ENCODE measurements around the gene CD68.

The CD68 gene

DNA sequence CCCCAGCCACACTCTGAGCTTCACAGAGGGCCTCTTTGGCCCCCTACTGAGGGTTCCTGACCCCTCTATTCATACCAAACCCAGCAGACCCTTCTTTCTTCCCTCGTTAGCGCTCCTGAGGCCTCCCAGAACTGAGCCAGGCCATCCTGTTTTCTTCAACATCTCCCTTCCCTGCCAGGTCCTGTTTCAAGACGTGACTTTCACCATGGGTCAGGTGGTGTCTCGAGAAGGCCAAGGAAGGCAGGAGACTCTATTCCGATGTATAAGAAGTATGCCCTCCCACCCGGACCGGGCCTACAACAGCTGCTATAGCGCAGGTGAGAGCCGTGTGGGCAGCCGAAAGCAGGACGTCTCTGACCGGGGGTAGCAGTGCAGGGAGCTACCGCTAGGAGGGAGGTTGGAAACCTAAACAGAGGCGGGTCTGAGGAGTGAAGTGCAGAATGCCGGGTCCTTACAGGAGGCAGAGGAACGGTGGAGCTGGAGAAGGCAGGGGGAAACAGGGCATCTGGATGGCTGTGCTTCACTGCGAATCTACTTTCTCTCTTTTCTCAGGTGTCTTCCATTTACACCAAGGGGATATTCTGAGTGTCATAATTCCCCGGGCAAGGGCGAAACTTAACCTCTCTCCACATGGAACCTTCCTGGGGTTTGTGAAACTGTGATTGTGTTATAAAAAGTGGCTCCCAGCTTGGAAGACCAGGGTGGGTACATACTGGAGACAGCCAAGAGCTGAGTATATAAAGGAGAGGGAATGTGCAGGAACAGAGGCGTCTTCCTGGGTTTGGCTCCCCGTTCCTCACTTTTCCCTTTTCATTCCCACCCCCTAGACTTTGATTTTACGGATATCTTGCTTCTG lies 19.0 kb upstream of the CD68 start:
- Histone ChIP-seq H3K27me3 (ENCODE audit: control insufficient read depth, insufficient read depth, low read length) (no peaks in the 10 kb centered on the region), H3K4me1 (ENCODE audit: control insufficient read depth, insufficient read depth, low read length) (peaks cover 43% of the 10 kb centered on the region), H3K4me3 (ENCODE audit: low read depth, low read length) (peak overlapping the region; percentile 70), H3K27ac (ENCODE audit: low read depth, low read length) (peak overlapping the region; percentile 91), H3K36me3 (ENCODE audit: control insufficient read depth, insufficient read depth, low read length) (peaks cover 21% of the 10 kb centered on the region), H3K9me3 (ENCODE audit: control insufficient read depth, insufficient read depth, low read length) (no peaks in the 10 kb centered on the region), H3K9ac (ENCODE audit: low read depth, low read length) (no peak overlapping the region)

DNA sequence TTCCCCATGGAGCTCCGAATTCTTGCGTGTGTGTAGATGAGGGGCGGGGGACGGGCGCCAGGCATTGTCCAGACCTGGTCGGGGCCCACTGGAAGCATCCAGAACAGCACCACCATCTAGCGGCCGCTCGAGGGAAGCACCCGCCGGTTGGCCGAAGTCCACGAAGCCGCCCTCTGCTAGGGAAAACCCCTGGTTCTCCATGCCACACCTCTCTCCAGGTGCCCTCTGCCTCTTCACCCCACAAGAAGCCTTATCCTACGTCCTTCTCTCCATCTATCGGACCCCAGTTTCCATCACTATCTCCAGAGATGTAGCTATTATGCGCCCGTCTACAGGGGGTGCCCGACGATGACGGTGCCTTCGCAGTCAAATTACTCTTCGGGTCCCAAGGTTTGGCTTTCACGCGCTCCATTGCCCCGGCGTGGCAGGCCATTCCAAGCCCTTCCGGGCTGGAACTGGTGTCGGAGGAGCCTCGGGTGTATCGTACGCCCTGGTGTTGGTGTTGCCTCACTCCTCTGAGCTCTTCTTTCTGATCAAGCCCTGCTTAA lies 18.3 kb upstream of the CD68 start:
- Histone ChIP-seq H3K4me3 (ENCODE audit: low read depth, low read length) (peak overlapping the region; percentile 70), H3K4me1 (ENCODE audit: control insufficient read depth, insufficient read depth, low read length) (peaks cover 43% of the 10 kb centered on the region), H3K9me3 (ENCODE audit: control insufficient read depth, insufficient read depth, low read length) (no peaks in the 10 kb centered on the region), H3K27ac (ENCODE audit: low read depth, low read length) (peak overlapping the region; percentile 91), H3K27me3 (ENCODE audit: control insufficient read depth, insufficient read depth, low read length) (no peaks in the 10 kb centered on the region), H3K36me3 (ENCODE audit: control insufficient read depth, insufficient read depth, low read length) (peaks cover 28% of the 10 kb centered on the region), H3K9ac (ENCODE audit: low read depth, low read length) (peak overlapping the region; percentile 88)

DNA sequence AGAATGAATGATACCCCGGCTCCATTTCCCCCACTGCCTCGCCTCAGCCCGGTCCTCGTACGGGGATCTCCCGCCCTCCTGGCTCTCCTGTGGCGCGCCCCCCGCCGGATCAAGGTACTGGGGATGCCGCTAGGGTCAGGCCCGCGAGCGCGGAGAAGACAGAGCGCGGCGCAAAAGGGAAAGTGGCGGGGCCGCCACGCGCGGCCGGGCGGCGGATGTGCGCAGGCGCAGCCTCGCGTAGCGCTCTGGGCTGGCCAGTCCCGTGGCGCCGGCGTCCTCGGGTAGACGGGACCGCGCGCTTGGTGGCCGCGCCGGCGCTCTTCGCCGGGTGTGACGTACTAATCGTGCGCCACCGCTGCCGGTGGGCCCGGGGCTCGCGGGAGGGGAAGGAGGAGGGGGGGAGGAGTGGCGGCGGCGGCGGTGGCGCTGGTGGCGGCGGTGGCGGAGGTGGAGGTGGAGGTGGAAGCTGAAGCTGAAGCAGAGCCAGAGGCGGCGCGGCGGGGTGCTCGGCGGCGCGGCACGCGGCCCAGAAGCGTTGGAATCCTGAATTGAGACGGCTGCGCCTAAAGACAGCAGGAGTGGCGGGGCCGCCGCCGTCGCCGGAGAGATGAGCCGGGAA lies 17.7 kb upstream of the CD68 start, which contains the start of gene SENP3:
SENP3 (plus strand) TSS at position 331 of the 619 bp plus-strand sequence. CDS start 1,158 bp downstream, outside the sequence.
- Histone ChIP-seq H3K4me1 (ENCODE audit: control insufficient read depth, insufficient read depth, low read length) (peaks cover 42% of the 10 kb centered on the region), H3K9me3 (ENCODE audit: control insufficient read depth, insufficient read depth, low read length) (no peaks in the 10 kb centered on the region), H3K9ac (ENCODE audit: low read depth, low read length) (peak within 1 kb of the TSS; percentile 88), H3K27ac (ENCODE audit: low read depth, low read length) (peak within 1 kb of the TSS; percentile 91), H3K4me3 (ENCODE audit: low read depth, low read length) (peak within 1 kb of the TSS; percentile 70), H3K36me3 (ENCODE audit: control insufficient read depth, insufficient read depth, low read length) (peaks cover 32% of the 10 kb centered on the region), H3K27me3 (ENCODE audit: control insufficient read depth, insufficient read depth, low read length) (no peaks in the 10 kb centered on the region)

DNA sequence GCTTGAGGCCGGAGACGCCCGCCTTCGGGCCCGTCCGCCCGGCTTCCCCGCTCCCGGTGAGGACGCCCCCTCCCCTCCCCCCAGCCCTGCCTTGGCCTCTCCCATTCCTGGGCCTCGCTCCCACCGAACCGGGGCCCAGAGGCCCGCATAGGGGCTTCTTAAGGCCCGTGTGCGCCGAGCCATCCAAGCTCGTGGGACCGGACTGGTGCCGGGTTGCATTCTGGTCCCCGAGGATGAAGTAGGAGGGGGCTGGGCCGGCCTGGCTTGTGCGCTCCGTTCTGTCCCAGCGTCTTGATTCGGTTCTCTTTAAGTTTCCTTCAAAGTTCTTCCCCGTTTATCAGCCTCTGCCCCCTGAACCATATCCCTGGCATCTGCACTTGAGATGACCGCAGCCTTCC lies 17.2 kb upstream of the CD68 start:
- Histone ChIP-seq H3K4me3 (ENCODE audit: low read depth, low read length) (peak overlapping the region; percentile 70), H3K27ac (ENCODE audit: low read depth, low read length) (peak overlapping the region; percentile 91), H3K9ac (ENCODE audit: low read depth, low read length) (peak overlapping the region; percentile 71), H3K36me3 (ENCODE audit: control insufficient read depth, insufficient read depth, low read length) (peaks cover 37% of the 10 kb centered on the region), H3K4me1 (ENCODE audit: control insufficient read depth, insufficient read depth, low read length) (peaks cover 37% of the 10 kb centered on the region), H3K27me3 (ENCODE audit: control insufficient read depth, insufficient read depth, low read length) (no peaks in the 10 kb centered on the region), H3K9me3 (ENCODE audit: control insufficient read depth, insufficient read depth, low read length) (no peaks in the 10 kb centered on the region)

DNA sequence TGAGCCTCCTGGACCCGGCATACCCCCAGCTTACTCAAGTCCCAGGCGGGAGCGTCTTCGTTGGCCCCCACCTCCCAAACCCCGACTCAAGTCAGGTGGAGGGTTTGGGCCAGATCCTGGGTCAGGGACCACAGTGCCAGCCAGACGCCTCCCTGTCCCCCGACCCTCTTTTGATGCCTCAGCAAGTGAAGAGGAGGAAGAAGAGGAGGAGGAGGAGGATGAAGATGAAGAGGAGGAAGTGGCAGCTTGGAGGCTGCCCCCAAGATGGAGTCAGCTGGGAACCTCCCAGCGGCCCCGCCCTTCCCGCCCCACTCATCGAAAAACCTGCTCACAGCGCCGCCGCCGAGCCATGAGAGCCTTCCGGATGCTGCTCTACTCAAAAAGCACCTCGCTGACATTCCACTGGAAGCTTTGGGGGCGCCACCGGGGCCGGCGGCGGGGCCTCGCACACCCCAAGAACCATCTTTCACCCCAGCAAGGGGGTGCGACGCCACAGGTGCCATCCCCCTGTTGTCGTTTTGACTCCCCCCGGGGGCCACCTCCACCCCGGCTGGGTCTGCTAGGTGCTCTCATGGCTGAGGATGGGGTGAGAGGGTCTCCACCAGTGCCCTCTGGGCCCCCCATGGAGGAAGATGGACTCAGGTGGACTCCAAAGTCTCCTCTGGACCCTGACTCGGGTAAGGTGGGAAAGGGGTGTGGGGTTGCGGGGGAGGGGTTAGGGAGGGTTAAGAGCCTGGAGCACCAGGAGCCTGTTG lies 16.1 kb upstream of the CD68 start:
- H3K27ac ChIP-seq (ENCODE audit: low read depth, low read length): no peak overlapping the region

DNA sequence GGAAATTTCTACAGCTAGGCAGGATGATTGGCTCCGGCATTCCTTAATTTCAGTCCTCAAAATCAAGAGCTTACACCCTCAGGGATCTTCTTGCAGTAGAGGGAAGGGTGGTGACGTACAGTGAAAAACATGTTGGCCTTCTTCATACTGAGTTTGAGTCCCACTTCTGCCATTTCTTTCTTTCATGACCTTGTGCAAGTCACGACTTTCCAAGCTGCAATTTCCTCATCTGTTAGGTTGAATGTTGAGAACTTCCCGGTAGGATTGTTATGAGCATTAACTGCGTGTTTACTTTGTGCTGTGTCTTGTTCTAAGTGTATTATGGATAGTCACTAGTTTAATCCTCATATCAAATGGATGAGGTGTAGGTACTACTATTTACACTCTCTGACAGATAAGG lies 9.9 kb upstream of the CD68 start:
- Histone ChIP-seq H3K9me3 (ENCODE audit: control insufficient read depth, insufficient read depth, low read length) (no peaks in the 10 kb centered on the region), H3K27me3 (ENCODE audit: control insufficient read depth, insufficient read depth, low read length) (no peaks in the 10 kb centered on the region), H3K4me1 (ENCODE audit: control insufficient read depth, insufficient read depth, low read length) (peaks cover 3% of the 10 kb centered on the region), H3K36me3 (ENCODE audit: control insufficient read depth, insufficient read depth, low read length) (peaks cover 70% of the 10 kb centered on the region), H3K27ac (ENCODE audit: low read depth, low read length) (no peak overlapping the region), H3K4me3 (ENCODE audit: low read depth, low read length) (no peak overlapping the region), H3K9ac (ENCODE audit: low read depth, low read length) (no peak overlapping the region)

More for the DNA sequence above, 16.1 kb upstream of the CD68 start:
- Histone ChIP-seq H3K9me3 (ENCODE audit: control insufficient read depth, insufficient read depth, low read length) (no peaks in the 10 kb centered on the region), H3K36me3 (ENCODE audit: control insufficient read depth, insufficient read depth, low read length) (peaks cover 43% of the 10 kb centered on the region), H3K27me3 (ENCODE audit: control insufficient read depth, insufficient read depth, low read length) (no peaks in the 10 kb centered on the region), H3K9ac (ENCODE audit: low read depth, low read length) (no peak overlapping the region), H3K4me3 (ENCODE audit: low read depth, low read length) (peak overlapping the region; percentile 70; the same call in 1 of the 2 replicates), H3K4me1 (ENCODE audit: control insufficient read depth, insufficient read depth, low read length) (peaks cover 26% of the 10 kb centered on the region)

DNA sequence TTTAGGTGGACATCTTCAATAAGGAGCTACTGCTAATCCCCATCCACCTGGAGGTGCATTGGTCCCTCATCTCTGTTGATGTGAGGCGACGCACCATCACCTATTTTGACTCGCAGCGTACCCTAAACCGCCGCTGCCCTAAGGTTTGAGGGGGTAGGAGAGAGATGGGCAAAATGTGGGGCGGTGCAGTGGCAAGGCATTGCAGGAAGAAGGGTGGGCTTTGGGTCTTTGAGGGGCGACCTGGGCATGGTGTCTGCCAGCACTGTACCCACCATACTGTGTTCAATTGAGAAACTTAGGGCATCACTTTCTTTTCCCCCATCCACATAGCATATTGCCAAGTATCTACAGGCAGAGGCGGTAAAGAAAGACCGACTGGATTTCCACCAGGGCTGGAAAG lies 9.1 kb upstream of the CD68 start:
- no peaks in the 10 kb centered on the region for H3K9me3 ChIP-seq (ENCODE audit: control insufficient read depth, insufficient read depth, low read length)
- H3K4me3 ChIP-seq (ENCODE audit: low read depth, low read length): no peak overlapping the region
- no peak overlapping the region for H3K27ac ChIP-seq (ENCODE audit: low read depth, low read length)
- H3K27me3 ChIP-seq (ENCODE audit: control insufficient read depth, insufficient read depth, low read length): no peaks in the 10 kb centered on the region
- H3K4me1 ChIP-seq (ENCODE audit: control insufficient read depth, insufficient read depth, low read length): peaks cover 8% of the 10 kb centered on the region
- H3K36me3 ChIP-seq (ENCODE audit: control insufficient read depth, insufficient read depth, low read length): peaks cover 70% of the 10 kb centered on the region
- H3K9ac ChIP-seq (ENCODE audit: low read depth, low read length): no peak overlapping the region

DNA sequence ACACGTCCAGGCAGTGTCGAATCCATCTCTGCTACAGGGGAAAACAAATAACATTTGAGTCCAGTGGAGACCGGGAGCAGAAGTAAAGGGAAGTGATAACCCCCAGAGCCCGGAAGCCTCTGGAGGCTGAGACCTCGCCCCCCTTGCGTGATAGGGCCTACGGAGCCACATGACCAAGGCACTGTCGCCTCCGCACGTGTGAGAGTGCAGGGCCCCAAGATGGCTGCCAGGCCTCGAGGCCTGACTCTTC lies 7.2 kb upstream of the CD68 start:
- no peaks in the 10 kb centered on the region for H3K9me3 ChIP-seq (ENCODE audit: control insufficient read depth, insufficient read depth, low read length)
- peak overlapping the region; percentile 83 for H3K27ac ChIP-seq (ENCODE audit: low read depth, low read length)
- no peaks in the 10 kb centered on the region for H3K27me3 ChIP-seq (ENCODE audit: control insufficient read depth, insufficient read depth, low read length)
- peak overlapping the region; percentile 66 for H3K4me3 ChIP-seq (ENCODE audit: low read depth, low read length)
- peak overlapping the region; percentile 50 for H3K9ac ChIP-seq (ENCODE audit: low read depth, low read length)
- peaks cover 71% of the 10 kb centered on the region for H3K36me3 ChIP-seq (ENCODE audit: control insufficient read depth, insufficient read depth, low read length)
- peaks cover 8% of the 10 kb centered on the region for H3K4me1 ChIP-seq (ENCODE audit: control insufficient read depth, insufficient read depth, low read length)

DNA sequence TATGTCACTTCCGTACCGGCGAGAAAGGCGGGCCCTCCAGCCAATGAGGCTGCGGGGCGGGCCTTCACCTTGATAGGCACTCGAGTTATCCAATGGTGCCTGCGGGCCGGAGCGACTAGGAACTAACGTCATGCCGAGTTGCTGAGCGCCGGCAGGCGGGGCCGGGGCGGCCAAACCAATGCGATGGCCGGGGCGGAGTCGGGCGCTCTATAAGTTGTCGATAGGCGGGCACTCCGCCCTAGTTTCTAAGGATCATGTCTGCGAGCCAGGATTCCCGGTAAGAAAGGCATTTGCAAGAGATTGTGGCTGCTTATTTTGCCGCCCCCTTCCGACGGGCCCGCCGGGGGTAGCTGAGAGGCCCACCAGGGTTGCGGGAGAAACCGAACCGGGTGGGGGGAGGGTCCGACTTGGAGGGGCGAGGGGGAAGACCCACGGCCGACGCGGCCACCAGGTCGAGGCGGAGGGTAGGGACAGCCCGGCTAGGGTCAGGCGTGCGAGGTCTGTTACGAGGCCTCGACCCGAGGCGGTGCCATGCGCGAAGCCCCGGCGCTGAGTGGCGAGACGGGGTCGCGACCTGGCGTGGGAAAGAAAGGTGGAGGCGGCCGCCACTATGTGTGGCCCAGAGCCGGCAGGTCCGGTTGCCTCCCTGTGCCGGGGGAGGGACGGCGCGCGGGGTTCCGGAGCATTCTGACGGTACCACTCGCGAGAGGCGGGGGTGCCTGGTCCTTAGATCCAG lies 6.7 kb upstream of the CD68 start:
- Histone ChIP-seq H3K4me1 (ENCODE audit: control insufficient read depth, insufficient read depth, low read length) (peaks cover 8% of the 10 kb centered on the region), H3K27ac (ENCODE audit: low read depth, low read length) (peak overlapping the region; percentile 98), H3K9ac (ENCODE audit: low read depth, low read length) (peak overlapping the region; percentile 99), H3K9me3 (ENCODE audit: control insufficient read depth, insufficient read depth, low read length) (no peaks in the 10 kb centered on the region), H3K36me3 (ENCODE audit: control insufficient read depth, insufficient read depth, low read length) (peaks cover 71% of the 10 kb centered on the region), H3K27me3 (ENCODE audit: control insufficient read depth, insufficient read depth, low read length) (no peaks in the 10 kb centered on the region), H3K4me3 (ENCODE audit: low read depth, low read length) (peak overlapping the region; percentile 76)

DNA sequence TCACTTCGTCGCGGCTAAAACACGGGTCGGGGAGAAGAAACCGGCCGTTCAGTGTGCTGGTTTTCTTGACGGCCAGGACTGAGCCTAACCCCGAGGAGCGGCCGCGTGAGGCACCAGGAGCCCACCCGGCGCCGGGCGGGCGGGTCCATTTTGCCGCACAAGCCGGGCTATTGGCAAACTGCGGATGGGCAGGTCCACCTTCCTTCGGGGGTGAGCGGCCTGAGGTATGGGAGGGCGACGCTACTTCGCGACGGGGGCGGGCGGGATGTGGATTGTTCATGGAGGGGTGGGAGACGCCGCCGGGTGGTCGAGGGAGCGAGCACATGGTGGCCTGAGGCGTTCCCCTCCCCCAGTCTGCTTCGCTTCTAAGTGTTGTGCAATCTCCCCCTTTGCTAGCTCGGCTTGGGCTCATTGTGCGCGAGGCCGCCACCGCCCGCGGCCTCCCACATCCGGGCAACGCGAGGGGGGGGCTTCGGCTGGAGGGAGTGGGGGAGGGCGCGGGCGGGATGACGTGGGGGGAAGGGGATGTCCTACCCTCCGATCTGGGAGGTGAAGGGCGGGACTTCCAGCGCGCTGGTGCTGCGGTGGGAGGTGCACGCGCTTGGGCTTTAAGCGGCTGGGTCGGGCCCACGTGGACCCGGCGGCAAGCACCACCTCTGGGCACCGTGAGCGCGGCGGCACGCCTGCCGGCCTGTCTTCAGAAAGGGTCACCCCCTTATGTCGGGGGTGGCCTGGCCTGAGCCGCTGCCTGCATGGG lies 5.9 kb upstream of the CD68 start:
- peak overlapping the region; percentile 99 for H3K9ac ChIP-seq (ENCODE audit: low read depth, low read length)
- H3K4me3 ChIP-seq (ENCODE audit: low read depth, low read length): peak overlapping the region; percentile 76
- no peaks in the 10 kb centered on the region for H3K27me3 ChIP-seq (ENCODE audit: control insufficient read depth, insufficient read depth, low read length)
- H3K36me3 ChIP-seq (ENCODE audit: control insufficient read depth, insufficient read depth, low read length): peaks cover 76% of the 10 kb centered on the region
- H3K27ac ChIP-seq (ENCODE audit: low read depth, low read length): peak overlapping the region; percentile 98
- no peaks in the 10 kb centered on the region for H3K9me3 ChIP-seq (ENCODE audit: control insufficient read depth, insufficient read depth, low read length)
- peaks cover 8% of the 10 kb centered on the region for H3K4me1 ChIP-seq (ENCODE audit: control insufficient read depth, insufficient read depth, low read length)

All from HUES48 (cell line).